IMR-90 (cell line): ENCODE results near the gene CTBP2. TPM values are rescaled to one million over a fixed set of nuclear protein-coding genes. Genes with fewer than 3 reads are reported as not detected.

Experiments
- ATAC-seq: fragments of 200-7000 bp; cut with Tn5 transposase; 2 replicates; pipeline ENCODE4 v1.9.1; 2020; ENCODE audit warnings: low read depth, mild to moderate bottlenecking, moderate library complexity
- BruUV-seq: library from RNA; stranded (reverse); fragments of 400-500 nt; replicated peaks from 2 replicates; lab custom pipeline; 2021; lab: Mats Ljungman, UMichigan
- CTCF ChIA-PET: fragments of 300-600 bp; formaldehyde crosslinking; extraction: SDS; loops from one replicate; lab custom pipeline; 2021; ENCODE audit warnings: antibody characterized with exemption; lab: Yijun Ruan, JAX
- POLR2A ChIA-PET: fragments of 300-600 bp; sonication (Branson Sonifier 250); formaldehyde crosslinking; loops from one replicate; lab custom pipeline; 2022; ENCODE audit warnings: antibody characterized with exemption; ENCODE audit not compliant: unreplicated experiment; lab: Charles Lee
- DNase-seq: peaks from one replicate; pipeline ENCODE4 v3.0.0; 2013
- H2AFZ ChIP-seq: replicated peaks from 2 replicates; pipeline ENCODE3; 2013; ENCODE audit warnings: low read length, mild to moderate bottlenecking; ENCODE audit not compliant: poor library complexity
- H2AK5ac ChIP-seq: 2 replicates; pipeline ENCODE4 v1.6.1; 2013; ENCODE audit warnings: low read depth, low read length, inconsistent platforms
- H2AK9ac ChIP-seq: replicated peaks from 2 replicates; pipeline ENCODE3; 2013; ENCODE audit warnings: mild to moderate bottlenecking, low read depth, low read length, moderate library complexity; ENCODE audit not compliant: poor library complexity
- H2BK120ac ChIP-seq: 2 replicates; pipeline ENCODE4 v1.6.1; 2013; ENCODE audit warnings: low read depth, low read length, inconsistent platforms
- H2BK15ac ChIP-seq: 3 replicates; pipeline ENCODE4 v1.6.1; 2013; ENCODE audit warnings: low read depth, low read length, inconsistent platforms
- H2BK20ac ChIP-seq: 2 replicates; pipeline ENCODE4 v1.6.1; 2013; ENCODE audit warnings: low read depth, mild to moderate bottlenecking, inconsistent platforms, low read length, moderate library complexity
- H2BK5ac ChIP-seq: 2 replicates; pipeline ENCODE4 v1.6.1; 2013; ENCODE audit warnings: mild to moderate bottlenecking, low read depth, low read length, inconsistent platforms; ENCODE audit not compliant: poor library complexity, severe bottlenecking
- H3K14ac ChIP-seq: replicated peaks from 2 replicates; pipeline ENCODE4 v1.6.1; 2013; ENCODE audit warnings: low read depth, low read length, inconsistent platforms
- H3K18ac ChIP-seq: 2 replicates; pipeline ENCODE4 v1.6.1; 2013; ENCODE audit warnings: low read depth, low read length, control low read depth
- H3K23ac ChIP-seq: 2 replicates; pipeline ENCODE4 v1.6.1; 2013; ENCODE audit warnings: low read depth, low read length, inconsistent platforms
- H3K27ac ChIP-seq: 2 replicates; pipeline ENCODE4 v1.5.1; 2013; ENCODE audit warnings: mild to moderate bottlenecking, control low read depth, low read length; ENCODE audit not compliant: insufficient read depth
- H3K27me3 ChIP-seq: 2 replicates; pipeline ENCODE4 v1.6.1; 2013; ENCODE audit warnings: low read length; ENCODE audit not compliant: control insufficient read depth, insufficient read depth
- H3K36me3 ChIP-seq: 2 replicates; pipeline ENCODE4 v1.6.1; 2013; ENCODE audit warnings: low read length, mixed read lengths; ENCODE audit not compliant: control insufficient read depth, insufficient read depth
- H3K4ac ChIP-seq: 2 replicates; pipeline ENCODE4 v1.6.1; 2013; ENCODE audit warnings: low read depth, low read length, inconsistent platforms
- H3K4me1 ChIP-seq: 2 replicates; pipeline ENCODE4 v1.6.1; 2013; ENCODE audit warnings: low read length, mixed read lengths; ENCODE audit not compliant: control insufficient read depth, insufficient read depth
- H3K4me2 ChIP-seq: 2 replicates; pipeline ENCODE4 v1.6.1; 2013; ENCODE audit warnings: low read depth, mild to moderate bottlenecking, control low read depth, low read length, moderate library complexity
- H3K4me3 ChIP-seq: 2 replicates; pipeline ENCODE4 v1.5.1; 2013; ENCODE audit warnings: low read depth, mild to moderate bottlenecking, control low read depth, low read length, moderate library complexity; ENCODE audit not compliant: insufficient read depth
- H3K56ac ChIP-seq: 2 replicates; pipeline ENCODE4 v1.6.1; 2013; ENCODE audit warnings: low read length, inconsistent platforms; ENCODE audit not compliant: insufficient read depth; ENCODE audit errors: extremely low read depth
- H3K79me1 ChIP-seq, 2 experiments: 2 replicates each; pipeline ENCODE4 v1.6.1; 2013; ENCODE audit warnings: low read length in 2 of 2, inconsistent platforms in 1 of 2, low read depth in 1 of 2
- H3K9ac ChIP-seq: 2 replicates; pipeline ENCODE4 v1.6.1; 2013; ENCODE audit warnings: low read depth, low read length, control low read depth
- H3K9me1 ChIP-seq: 2 replicates; pipeline ENCODE4 v1.6.1; 2013; ENCODE audit warnings: low read length, inconsistent platforms; ENCODE audit not compliant: insufficient read depth
- H3K9me3 ChIP-seq: 2 replicates; pipeline ENCODE4 v1.6.1; 2013; ENCODE audit warnings: low read length; ENCODE audit not compliant: control insufficient read depth, insufficient read depth
- H4K20me1 ChIP-seq: 2 replicates; pipeline ENCODE4 v1.6.1; 2013; ENCODE audit warnings: low read length, inconsistent platforms; ENCODE audit not compliant: insufficient read depth
- H4K5ac ChIP-seq: 2 replicates; pipeline ENCODE4 v1.6.1; 2013; ENCODE audit warnings: mild to moderate bottlenecking, low read depth, low read length, control low read depth
- H4K8ac ChIP-seq, 2 experiments: 2 replicates each; pipeline ENCODE4 v1.6.1; 2013; ENCODE audit warnings: low read depth in 2 of 2, low read length in 2 of 2, control low read depth in 1 of 2, inconsistent platforms in 1 of 2
- H4K91ac ChIP-seq: 2 replicates; pipeline ENCODE4 v1.6.1; 2013; ENCODE audit warnings: low read depth, low read length, inconsistent platforms; ENCODE audit not compliant: insufficient read depth
- NFE2L2 ChIP-seq: fragments of 150-350 bp; IDR thresholded peaks from 2 replicates; pipeline ENCODE4 v1.6.1; 2016; ENCODE audit warnings: low read depth, mild to moderate bottlenecking, low read length
- WGBS, 2 experiments: methylation state at CpG; one replicate each; pipeline versions ENCODE4 v1.1.5 to v1.1.7; 2013; ENCODE audit warnings: missing lambda C conversion rate in 2 of 2; ENCODE audit not compliant: insufficient read length in 1 of 2; ENCODE audit errors: extremely low coverage in 2 of 2; 5-methylcytosine and 5-hydroxymethylcytosine counted together
- dilution Hi-C: fragments of 300-500 bp; cut with HindIII; formaldehyde crosslinking; loops from one replicate; pipeline ENCODE4 v1.14.3; 2018; ENCODE audit warnings: low sequenced_read_pairs; ENCODE audit not compliant: unreplicated experiment
- in situ Hi-C: fragments of 300-500 bp; cut with MboI; formaldehyde crosslinking; loops from 3 replicates; pipeline ENCODE4 v1.14.3; 2019; ENCODE audit warnings: low sequenced_read_pairs, inconsistent platforms, mixed read lengths
- intact Hi-C: fragments of 100-400 bp; cut with micrococcal nuclease; formaldehyde crosslinking; loops from 2 replicates; pipeline ENCODE4 v1.10.0; 2022
- polyA plus RNA-seq, 3 experiments: library from polyadenylated mRNA; depleted of rRNA; stranded (reverse); fragments of >200 nt; gene quantifications; 2 replicates each; pipeline ENCODE4 v1.2.3, GENCODE V29; 2012; ENCODE audit warnings: low replicate concordance in 1 of 3
- total RNA-seq: library from RNA; depleted of rRNA; stranded (reverse); fragments of >200 nt; gene quantifications from 2 replicates; pipeline ENCODE4 v1.2.3, GENCODE V29; 2012

The CTBP2 gene
- total and polyA plus RNA-seq, 2 of the 4 experiments (the other 2 are of a cell fraction), result 81.0 to 86.6 TPM

- H2BK5ac ChIP-seq, result no peak overlapping the region
- no peak overlapping the region for H2BK20ac ChIP-seq
- H2BK120ac ChIP-seq, result no peak overlapping the region
- no peak overlapping the region for H2AFZ ChIP-seq
- H3K4me1 ChIP-seq, result peaks cover 37% of the 10 kb centered on the region
- H3K4me3 ChIP-seq, result no peak overlapping the region
- dilution Hi-C loops, result no loop called here
- peak overlapping the region; percentile 59 for H3K4me2 ChIP-seq
- DNase-seq (no peak), ATAC-seq (no peak)
- TF ChIP-seq NFE2L2, result no peak
- ChIA-PET CTCF (no interaction called here), POLR2A (no interaction called here)
- peak overlapping the region; percentile 39; the same call in 1 of the 2 replicates for H3K18ac ChIP-seq
- no peak overlapping the region for H2AK5ac ChIP-seq
- H3K14ac ChIP-seq, result peak overlapping the region; percentile 31; the same call in 1 of the 2 replicates
- 60% methylated on average over 3 of the region's 6 CpGs; no CpG with 5 or more reads in 1 of the 2 experiments for WGBS, 2 experiments
- BruUV-seq, result no TSS peak
- H3K79me1 ChIP-seq, result peaks cover 55 to 88% of the 10 kb centered on the region in 2 experiments
- no peak overlapping the region for H2AK9ac ChIP-seq
- peaks cover 74% of the 10 kb centered on the region for H4K20me1 ChIP-seq
- intact Hi-C loops, result no loop called here
- no peaks in the 10 kb centered on the region for H3K9me3 ChIP-seq
- no peak overlapping the region for H3K56ac ChIP-seq
- no peaks in the 10 kb centered on the region for H3K27me3 ChIP-seq
- H4K91ac ChIP-seq, result no peak overlapping the region
- H3K9ac ChIP-seq, result no peak overlapping the region
- peaks cover 14% of the 10 kb centered on the region for H3K36me3 ChIP-seq
- H3K27ac ChIP-seq, result no peak overlapping the region
- H4K5ac ChIP-seq, result no peak overlapping the region
- H3K4ac ChIP-seq, result no peak overlapping the region
- H3K9me1 ChIP-seq, result peaks cover 56% of the 10 kb centered on the region
- in situ Hi-C loops, result no loop called here
- H4K8ac ChIP-seq, result peak overlapping the region in 1 of 2 experiments; percentile 54; a peak in 1 of 4 replicates
- H2BK15ac ChIP-seq, result no peak overlapping the region
- H3K23ac ChIP-seq, result 0 out of 2 replicates have a peak overlapping the region, but pooled peaks have one; percentile 4
Measured at GRCh38 chr10:125096371-125096770, 64.0 kb downstream of the CTBP2 start.
